NCI-H2227 (cell line): ENCODE measurements around the gene MYRIP.
"Not testable (repeated sequence)": the region's sequence is repeated elsewhere in the genome, so short reads cannot be mapped to it uniquely, and the experiment has no call there.

Source experiments
- DNase-seq: peaks from one replicate; lab custom pipeline; 2025; ENCODE audit not compliant: unreplicated experiment; lab: John Stamatoyannopoulos, UW

MYRIP gene

DNA sequence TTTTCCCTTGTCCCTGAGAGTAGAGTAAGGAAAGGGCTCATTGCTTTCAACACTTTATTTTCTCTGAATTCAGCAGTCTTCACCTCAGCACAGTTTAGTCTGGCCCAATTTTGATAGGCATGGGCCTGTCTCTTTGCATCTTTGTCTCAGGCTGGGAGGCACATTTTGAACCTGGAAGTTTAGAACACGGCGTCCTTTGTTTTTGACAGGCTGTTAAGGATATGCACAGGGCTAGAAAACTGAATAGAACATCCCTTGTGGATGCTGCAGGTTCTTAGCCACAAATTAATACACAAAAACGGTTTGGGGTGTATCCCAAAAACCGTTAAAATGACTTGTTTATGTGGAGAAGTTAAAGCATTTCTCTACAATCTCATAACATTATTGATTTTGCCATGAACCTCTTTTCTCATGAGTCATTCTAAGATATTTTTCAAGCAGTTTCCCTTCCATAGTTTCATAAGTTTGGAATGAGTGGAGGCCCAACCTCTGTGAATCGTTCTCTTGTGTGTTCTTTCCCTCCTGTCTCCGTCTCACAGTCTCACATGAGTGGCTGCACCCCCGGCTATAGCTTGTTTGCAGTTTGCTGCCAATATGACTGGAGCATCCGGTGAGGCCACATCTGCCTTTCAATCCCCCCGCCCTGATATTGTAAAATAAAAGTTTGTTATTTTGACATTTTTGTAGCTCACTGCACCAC is 307.2 kb downstream of the MYRIP start:
- no peak for DNase-seq

DNA sequence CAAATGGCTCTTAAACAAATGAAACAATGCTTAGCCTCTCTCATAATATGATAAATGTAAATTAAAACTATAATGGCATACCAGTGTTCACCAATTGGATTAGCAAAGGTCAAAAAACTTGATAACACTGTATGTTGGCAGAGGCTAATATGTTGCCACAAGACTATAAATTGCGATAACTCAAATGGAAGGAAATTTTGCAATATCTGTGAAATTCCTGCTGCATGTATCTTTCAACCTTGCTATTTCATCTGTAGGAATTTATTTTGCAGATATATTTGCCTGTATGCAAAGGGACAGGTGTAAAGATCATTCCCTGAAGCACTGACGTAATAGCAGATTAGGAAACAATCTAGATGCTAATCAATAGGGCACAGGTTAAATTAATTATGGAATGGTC is 308.7 kb downstream of the MYRIP start:
- DNase-seq, result no peak

DNA sequence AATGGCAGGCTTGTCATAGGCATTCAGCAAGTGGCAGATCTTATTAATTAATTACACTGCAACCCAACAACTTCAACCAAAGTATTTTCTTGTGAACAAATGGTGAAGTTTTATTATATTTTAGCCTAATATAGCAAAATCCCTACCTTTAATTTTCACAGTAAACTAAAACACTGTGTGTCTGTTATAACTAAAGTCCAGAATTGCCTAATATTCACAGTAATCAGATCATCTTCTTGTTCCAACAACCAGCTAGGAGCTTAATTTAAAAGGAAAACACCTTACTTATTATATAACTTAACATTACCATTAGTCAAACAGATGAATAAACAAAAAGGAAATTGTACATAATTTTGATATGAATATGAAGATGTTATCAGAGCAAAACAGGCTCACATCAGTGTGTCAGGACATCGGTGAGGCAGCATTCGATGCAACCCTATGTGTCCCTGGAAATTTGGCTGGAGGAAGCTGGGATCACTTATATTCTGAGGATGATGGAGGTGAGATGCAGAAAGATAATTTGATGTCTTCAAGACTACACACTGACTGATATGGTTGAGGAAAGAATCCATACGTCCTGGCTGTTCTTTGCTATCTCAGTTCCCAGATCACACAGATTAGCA is 310.8 kb downstream of the MYRIP start:
- no peak for DNase-seq

DNA sequence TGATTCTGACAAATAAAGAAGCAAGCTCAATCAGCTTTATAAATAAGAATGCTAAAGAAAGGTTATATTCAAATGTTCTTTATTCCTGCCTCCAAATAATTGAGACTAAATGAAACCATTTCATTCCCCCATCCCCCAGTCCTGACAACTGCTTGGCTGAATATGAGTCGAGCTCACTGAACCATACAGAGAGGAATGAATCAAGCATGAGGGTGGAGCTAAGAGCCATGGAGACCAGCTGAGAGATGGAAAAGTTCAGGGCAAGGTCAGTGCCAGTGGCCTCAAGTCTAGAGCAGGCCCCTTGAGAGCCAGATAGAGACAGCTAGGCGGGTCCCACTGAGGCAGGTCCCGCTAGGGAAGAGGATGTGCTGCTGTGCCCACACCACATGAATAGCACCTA is 311.4 kb downstream of the MYRIP start:
- no peak for DNase-seq

DNA sequence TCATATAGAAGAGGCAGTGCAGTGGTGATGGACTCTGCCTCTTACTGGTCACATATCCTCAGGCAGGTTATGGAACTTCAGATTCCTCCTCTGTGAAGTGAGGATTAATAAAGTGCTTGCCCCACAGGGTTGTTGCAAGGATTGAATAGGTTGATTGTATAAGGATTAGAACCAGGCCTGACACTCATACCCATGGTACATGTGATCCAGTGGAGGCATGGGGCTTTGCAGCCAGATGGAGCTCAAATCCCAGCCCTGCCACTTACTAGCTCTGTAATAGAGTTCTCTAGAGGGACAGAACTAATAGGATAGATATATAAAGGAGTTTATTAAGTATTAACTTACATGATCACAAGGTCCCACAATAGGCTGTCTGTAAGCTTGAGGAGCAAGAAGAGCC is 315.5 kb downstream of the MYRIP start:
- DNase-seq, result no peak

DNA sequence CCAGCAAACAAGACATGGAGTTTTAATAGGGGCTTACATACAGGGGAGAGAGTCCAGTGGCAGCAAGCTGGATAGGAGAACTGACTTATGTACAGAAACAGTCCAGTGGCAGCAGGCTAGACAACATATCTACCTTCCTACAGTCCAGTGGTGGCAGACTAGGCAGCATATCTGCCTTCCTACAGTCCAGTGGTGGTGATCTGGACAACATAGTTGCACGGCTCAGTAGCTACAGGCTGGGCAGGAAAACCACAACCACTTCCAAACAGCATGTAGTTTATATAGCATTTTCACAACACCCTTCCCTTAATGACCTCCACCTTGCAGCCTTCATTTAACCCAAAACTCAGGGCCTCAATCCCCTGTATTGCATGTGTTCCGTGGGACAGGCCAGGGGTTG is 318.8 kb downstream of the MYRIP start:
- DNase-seq, result no peak

- no peak for DNase-seq
These were observed 320.1 kb downstream of the MYRIP start for GRCh38 chr3:40129510-40129909.

DNA sequence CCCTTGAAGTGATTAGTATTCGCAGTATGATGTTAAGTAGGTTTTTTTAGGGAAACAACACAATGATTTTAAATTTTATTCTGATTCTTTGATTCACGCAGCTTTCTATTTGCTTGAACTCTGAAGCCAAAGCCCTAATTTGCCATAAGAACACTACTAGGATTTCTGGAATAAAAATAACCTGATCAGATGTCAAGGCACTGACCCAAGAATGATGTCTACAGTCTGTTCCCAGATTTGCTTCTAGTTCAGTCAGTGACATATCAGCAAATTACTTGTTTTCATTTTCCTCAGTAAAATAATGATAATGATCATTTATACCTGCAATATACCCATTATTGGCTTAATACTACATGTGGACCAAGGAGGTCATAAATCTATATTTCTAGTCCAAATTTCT is 320.6 kb downstream of the MYRIP start:
- DNase-seq, result no peak

GRCh38 chr3:40130721-40131120 is 321.3 kb downstream of the MYRIP start:
- DNase-seq, result no peak

GRCh38 chr3:40133886-40134575 is 324.6 kb downstream of the MYRIP start:
- not testable (repeated sequence) for DNase-seq

GRCh38 chr3:40137591-40138295 is 328.3 kb downstream of the MYRIP start:
- no peak for DNase-seq

DNA sequence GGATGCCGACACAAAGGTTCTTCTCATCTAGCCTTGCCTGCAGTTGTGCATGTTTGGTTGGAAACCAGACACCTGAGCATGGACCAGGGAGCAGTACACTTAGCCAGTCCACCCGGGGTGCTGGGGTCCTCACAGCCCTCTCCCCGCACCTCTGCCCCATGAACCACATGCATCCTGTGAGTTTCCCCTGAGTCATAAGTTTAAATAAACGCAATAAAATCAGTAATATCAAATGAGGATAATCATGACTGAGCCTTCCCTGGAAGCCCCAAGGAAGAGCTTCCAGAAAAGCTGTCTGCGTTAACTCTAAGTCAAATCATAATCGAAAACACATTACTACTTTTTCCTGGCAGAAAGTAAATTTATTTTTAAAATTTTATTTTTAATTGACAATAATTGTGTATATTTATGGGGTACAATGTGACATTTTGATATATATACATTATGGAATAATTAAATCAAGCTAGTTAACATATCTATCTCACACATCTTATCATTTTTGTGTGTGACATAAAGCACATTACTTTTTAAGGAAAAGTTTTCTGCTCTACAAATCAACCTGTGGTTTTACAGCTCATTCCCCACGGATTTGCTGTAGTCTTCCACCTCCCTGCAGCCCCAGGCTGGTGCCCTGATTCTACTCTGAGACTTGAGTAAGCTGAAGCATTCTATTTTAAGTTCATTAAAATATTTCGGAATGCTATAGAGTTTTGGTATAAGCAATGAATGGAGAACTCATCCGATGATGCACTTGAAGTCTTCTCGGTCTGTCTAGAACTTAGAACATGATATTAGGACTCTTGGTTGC is 334.1 kb downstream of the MYRIP start:
- DNase-seq, result no peak

DNA sequence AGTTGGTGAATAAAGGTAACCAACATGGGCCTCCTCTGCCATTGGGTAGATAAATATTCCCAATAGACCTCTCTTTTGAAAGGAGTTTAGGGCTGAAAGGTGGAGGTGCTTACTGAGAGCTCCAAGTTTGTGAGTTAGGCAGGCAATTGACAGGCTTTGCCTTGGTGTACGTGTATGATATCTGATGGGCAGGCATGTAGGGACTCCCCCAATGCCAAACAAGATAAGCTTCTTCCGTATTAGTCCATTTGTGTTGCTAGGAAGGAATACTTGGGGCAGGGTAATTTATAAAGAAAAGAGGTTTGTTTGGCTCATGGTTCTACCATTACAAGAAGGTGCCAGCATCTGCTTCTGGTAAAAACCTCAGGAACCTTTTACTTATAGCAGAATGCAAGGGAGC is 339.4 kb downstream of the MYRIP start:
- no peak for DNase-seq

GRCh38 chr3:40152482-40153133 is 343.2 kb downstream of the MYRIP start:
- no peak for DNase-seq

- no peak for DNase-seq
These were observed 351.5 kb downstream of the MYRIP start for GRCh38 chr3:40160933-40161332.

- no peak for DNase-seq
These were observed 353.2 kb downstream of the MYRIP start for GRCh38 chr3:40162616-40163015.

GRCh38 chr3:40166997-40167396 is 357.6 kb downstream of the MYRIP start:
- no peak for DNase-seq

DNA sequence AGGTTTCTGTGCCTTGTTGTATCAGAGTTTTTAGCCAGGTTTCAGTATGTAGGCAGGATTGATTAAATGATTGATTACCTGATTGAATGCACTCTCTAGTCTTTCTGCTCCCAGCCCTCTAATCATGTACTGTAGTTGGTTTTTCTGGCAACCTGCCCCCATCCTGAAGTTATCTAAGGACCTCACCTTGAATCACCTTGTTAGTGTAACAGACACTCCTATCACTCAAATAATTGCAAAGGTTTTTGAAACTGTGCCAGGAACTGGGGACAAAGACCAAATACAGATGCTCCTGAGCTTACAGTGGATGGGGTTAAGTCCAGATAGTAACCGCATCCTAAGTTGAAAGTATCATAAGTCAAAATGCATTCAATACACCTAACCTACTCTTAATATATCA is 358.5 kb downstream of the MYRIP start:
- DNase-seq, result no peak

DNA sequence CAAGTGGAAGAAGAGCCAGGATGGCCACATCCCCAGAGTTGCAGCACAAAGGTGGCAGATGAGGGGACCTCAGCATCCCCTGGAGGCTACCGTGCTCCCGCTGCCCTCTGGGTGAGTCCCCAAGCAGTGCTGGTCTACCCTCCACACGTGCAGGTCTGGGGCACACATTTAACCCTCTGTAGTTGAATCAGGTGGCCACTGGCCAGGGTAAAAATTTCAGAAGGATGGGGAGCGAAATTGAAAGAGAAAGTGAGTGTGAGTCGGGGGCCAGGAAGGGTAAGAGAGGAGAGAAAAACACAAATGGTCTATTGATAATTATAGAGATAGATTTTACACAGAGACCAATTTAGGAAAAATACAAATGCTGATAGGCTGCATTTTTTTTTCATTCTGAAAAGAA is 360.6 kb downstream of the MYRIP start:
- DNase-seq, result no peak

DNA sequence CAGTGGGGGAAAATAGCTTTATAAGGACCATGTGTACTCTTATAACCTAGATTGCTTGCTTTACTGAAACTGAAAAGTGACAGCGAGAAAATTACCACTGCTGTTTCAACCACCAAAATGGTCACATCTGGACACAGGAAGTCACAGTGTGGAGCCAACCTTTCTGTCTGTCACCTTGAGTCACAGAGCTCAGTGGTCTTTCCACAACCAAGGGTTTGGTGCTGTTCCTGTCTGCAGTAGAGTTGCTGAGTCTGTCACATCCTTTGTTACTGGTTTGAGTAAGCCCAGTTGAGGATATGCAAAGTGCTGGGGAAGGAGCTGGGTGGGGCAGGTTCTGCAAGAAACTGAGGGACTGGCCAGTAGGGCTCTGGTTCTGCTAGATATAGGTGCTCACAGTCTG is 361.0 kb downstream of the MYRIP start:
- DNase-seq, result no peak
